Liver (tissue), 3 donors: Measurements from ENCODE around the gene LRRC8A.

Experiments
- CTCF ChIP-seq: fragments of 150-350 bp; IDR thresholded peaks from 2 replicates; pipeline ENCODE4 v1.5.1; 2017; ENCODE audit warnings: improper control_type of control experiment, low read depth, low read length; ENCODE audit not compliant: missing input control
- RAD21 ChIP-seq, 2 donors: IDR thresholded peaks; 2 replicates each; pipeline ENCODE4 v1.6.1; 2016; ENCODE audit warnings: antibody characterized with exemption in 2 of 2, mild to moderate bottlenecking in 2 of 2
- TAF1 ChIP-seq: conservative IDR thresholded peaks from 2 replicates; pipeline ENCODE4 v1.6.1; 2016; ENCODE audit warnings: antibody characterized with exemption, mild to moderate bottlenecking
- donor health status: healthy.
- donor health status: healthy.

- TF ChIP-seq TAF1: no peak
- TF ChIP-seq CTCF: no peak
- no peak for TF ChIP-seq RAD21 (IDR thresholded peaks at IDR 0.05)
These were observed 11.4 kb downstream of the LRRC8A start for GRCh38 chr9:128893354-128893753.
